HG02973 (cell line): ENCODE data around the gene KLHDC7B.
"Not testable (repeated sequence)": the region's sequence is repeated elsewhere in the genome, so short reads cannot be mapped to it uniquely, and the experiment has no call there.

Experiments used
- ATAC-seq: cut with Tn5 transposase; IDR thresholded peaks from one replicate; pipeline ENCODE4 v1.9.1; 2021; ENCODE audit warnings: moderate library complexity; ENCODE audit not compliant: unreplicated experiment

KLHDC7B gene

GRCh38 chr22:50517495-50518260, 28.0 kb upstream of the KLHDC7B start:
- ATAC-seq, result no peak

- no peak for ATAC-seq
These were observed 27.1 kb upstream of the KLHDC7B start for GRCh38 chr22:50518606-50519005.

DNA sequence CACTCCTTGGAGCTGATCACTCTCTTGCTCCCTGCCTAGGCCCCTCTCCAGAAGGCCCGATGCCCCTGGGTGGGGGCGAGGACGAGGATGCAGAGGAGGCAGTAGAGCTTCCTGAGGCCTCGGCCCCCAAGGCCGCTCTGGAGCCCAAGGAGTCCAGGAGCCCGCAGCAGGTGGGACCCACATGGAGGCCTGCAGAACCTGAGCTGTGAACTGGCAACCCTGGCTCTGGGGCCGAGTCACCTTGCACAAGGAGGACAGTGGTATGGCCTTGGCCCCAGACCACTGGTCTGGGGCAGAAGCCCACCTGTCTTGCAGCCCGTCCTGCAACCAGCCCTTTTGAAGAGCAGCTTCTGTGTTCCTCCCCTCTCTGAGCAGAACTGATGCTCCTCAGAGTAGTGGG, 26.5 kb upstream of the KLHDC7B start:
- no peak for ATAC-seq

GRCh38 chr22:50520184-50520583, 25.5 kb upstream of the KLHDC7B start:
- not testable (repeated sequence) for ATAC-seq

GRCh38 chr22:50520826-50521453, 24.8 kb upstream of the KLHDC7B start:
- ATAC-seq, result no peak

- ATAC-seq, result no peak
These were observed 24.0 kb upstream of the KLHDC7B start for GRCh38 chr22:50521710-50522109.

- no peak for ATAC-seq
These were observed 23.4 kb upstream of the KLHDC7B start for GRCh38 chr22:50522208-50522805.

DNA sequence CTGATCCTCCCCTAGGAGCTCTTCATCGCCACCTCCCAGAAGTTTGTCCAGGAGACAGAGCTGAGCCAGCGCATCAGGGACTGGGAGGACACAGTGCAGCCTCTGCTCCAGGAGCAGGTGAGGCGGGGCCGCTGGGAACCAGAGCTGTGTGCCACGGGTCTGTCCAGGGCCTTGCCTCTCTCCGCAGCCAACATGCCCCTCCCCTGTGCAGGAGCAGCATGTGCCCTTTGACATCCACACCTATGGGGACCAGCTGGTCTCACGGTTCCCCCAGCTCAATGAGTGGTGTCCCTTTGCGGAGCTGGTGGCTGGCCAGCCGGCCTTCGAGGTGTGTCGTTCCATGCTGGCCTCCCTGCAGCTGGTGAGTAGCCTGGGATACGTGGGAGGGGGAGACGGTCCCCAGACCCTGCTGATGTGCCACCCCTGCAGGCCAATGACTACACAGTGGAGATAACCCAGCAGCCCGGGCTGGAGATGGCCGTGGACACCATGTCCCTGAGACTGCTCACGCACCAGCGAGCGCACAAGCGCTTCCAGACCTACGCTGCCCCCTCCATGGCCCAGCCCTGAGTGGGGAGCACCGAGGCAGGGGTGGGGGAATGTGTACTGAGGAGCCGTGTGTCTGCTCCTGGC, 22.8 kb upstream of the KLHDC7B start:
- ATAC-seq, result no peak

DNA sequence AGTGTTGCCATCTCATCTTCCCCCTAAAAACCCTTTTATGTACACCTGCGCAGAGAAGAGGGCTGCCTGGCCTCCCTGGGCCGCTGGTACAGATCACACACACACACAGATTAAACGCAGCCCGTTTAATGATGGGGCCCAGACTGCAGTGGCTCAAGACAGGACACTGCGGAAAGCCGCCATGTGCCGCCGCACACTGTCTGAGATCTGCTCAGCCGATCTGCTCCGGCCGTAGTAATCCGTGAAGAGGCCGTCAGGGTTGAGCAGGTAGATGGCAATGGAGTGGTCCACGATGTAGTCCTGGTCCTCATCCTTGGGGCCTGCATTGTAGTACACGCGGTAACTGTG, 22.3 kb upstream of the KLHDC7B start:
- ATAC-seq, result no peak

DNA sequence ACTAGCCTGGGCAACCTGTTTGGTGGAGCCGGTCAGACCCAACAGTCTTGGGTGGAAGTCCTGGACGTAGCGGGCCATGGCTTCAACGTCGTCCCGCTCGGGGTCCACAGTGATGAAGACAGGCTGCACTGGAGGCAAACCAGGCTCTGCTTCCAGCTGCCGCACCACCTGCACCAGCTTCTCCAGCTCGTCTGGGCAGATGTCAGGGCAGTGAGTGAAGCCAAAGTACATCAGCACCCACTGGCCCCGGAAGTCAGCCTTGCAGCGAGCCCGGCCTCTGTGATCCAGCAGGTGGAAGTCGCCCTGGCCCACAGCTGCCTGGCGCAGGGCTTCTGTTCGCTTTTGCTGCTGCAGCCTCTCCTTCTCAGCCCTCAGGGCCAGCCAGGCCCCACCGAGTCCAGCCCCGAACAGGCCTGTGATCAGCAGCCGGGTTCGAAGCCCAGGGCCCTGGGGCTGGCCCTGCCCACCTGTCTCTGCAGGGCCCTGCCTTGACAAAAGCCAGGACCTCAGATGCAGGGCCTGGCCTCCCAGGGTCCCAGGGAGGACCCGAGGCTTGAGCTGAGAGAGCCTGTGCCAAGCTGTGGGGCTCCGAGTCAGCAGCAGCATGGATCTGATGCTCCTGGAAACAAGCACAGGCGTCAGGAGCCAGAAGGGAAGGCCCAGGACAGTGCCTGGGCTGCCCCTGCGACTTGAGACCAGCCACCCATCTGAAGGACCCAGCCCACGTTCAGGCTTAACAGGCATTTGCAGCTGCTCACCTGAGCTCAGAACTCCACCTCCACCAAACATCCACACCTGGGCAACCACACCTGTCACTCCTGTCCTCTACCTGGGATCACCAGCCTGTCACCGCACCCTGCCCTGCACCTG, 21.7 kb upstream of the KLHDC7B start:
- no peak for ATAC-seq

DNA sequence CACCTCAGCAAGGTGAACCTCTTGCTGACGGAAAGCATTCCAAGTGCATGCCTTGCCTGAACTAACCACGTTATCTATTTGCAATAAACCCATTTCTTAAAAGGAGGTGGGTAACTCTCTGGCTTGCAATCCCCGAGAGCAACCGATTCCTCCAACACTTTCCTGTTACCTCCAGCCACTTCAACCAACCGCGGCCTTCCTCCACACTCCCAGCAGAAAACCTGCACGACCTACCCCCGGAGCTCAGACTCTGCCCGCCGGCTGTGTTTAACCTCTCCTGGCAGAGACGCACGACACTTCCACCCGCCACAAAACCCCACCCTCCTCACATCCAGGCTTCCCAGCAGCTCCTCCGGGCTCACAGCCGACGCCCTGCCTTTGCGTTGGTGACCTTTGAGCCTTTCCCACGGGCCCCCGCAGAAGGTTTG, 21.0 kb upstream of the KLHDC7B start:
- ATAC-seq, result no peak

- ATAC-seq, result peak; percentile 30
These were observed 20.4 kb upstream of the KLHDC7B start, which contains the start of gene SCO2 for GRCh38 chr22:50525104-50525857. Gene SCO2 (minus strand): TSS chr22:50525598. CDS start chr22:50524411, 1,187 bp downstream.

DNA sequence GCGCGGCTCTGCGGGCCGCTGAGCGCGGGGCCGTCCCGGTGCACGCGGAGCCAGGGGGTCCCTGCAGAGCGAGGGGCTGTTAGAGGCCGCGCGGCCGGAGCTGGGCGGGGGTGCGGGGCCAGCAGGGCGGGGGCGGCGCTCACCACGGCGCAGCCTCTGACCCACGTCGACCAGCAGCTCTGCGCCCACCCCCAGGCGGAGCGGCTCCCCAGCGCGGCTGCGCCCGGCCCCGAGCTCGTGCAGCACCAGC, 19.9 kb upstream of the KLHDC7B start:
- ATAC-seq, result peak; percentile 21

DNA sequence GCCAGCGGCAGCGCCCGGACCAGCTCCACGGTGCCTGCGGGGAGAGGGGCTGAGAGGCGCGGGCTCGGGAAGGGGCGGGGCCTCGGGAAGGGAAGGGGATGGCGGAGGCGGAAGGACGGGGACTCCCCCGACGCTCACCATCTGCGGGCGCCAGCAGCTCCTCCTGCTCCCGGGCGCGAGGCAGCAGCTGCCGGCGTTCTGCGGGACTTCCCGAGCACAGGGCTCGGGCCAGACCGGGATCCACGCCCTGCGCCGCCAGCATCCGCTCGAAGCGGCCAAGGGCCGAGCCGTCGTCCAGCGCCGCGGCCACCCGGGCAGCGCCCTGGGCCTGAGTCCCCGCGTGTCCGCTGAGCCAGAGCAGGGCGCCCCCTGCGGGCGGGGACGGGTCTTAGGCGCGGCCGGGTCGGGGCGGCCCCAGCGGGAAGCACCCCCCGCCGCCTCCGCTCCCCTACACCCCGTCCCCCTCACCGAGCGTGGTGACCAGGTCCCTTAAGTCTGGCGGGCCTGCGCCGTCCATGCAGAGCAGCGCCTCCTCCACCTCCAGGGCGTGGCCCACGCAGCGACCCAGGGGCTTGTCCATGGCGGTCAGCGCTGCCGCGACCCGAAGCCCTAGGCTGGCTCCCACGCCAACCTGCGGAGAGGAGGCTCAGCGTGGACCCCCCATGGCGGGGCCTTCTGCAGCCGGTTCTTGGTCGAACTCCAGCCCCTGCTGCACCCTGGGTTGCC, 19.4 kb upstream of the KLHDC7B start:
- peak; percentile 19 for ATAC-seq

GRCh38 chr22:50526834-50527801, 18.6 kb upstream of the KLHDC7B start:
- no peak for ATAC-seq

DNA sequence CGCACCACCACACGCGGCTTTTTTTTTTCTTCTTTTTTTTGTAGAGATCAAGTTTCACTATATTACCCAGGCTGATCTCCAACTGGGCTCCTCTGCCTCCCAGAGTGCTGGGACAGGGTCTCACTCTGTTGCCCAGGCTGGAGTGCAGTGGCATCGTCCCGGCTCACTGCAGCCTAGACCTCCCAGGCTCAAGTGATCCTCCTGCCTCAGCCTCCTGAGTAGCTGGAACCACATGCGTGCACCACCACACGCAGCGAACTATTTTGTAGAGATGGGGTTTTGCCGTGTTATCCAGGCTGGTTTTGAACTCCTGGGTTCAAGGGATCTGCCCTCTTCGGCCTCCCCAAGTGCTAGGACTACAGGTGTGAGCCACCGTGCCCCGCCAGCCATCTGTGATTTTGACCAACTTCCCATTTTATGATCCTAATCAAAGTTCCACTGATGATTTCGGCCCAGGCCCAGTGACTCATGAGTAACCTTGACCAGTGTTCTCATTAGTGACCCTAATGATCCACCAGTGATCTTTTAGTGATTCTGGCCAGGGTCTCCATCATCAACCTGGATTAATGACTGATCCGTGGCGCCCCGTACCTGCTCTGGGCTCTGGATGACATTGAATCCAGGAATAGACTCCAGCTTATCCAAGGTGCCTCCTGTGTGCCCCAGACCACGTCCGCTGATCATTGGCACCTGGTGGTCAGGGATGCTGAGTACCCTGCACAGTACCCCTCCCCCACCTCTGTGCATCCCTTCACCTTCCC, 17.6 kb upstream of the KLHDC7B start:
- ATAC-seq, result no peak

DNA sequence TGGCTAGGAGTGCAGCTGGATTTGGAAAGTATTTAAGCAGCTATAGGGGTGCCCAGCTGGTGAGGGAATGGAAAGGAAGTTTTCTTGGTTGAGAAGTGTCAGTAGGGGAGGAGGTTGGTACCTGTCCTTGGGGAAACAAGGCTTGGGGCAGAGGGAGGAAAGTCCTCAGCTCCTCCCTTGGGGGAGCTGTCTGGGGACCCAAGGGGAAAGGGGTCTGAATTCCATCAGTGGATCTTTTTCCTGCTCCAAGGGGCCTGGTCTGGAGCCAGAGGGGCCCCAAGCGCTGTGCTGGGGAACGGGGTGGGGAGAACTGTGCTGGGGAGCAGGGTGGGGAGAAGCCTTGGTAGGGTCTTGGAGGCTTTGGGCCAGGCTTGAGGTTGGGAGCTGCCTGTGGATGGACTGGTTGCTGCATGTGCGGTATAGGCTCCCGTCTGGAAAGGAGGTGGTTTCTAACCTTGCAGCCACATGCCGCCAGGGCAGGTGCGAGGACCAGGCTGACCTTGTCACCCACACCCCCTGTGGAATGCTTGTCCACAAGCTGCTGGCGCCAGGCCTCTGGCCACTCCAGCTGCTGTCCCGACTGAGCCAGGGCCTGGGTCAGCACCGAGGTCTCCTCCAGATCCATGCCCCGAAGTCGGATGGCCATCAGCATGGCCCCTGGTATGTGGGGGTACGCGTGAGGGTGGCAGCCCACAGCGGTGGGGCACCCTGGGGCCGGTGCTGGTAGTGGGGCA, 16.9 kb upstream of the KLHDC7B start:
- no peak for ATAC-seq
